ENCODE measurements around the gene TTI1. TPM values are rescaled to one million over a fixed set of nuclear protein-coding genes. Genes with fewer than 3 reads are reported as not detected.

Gene TTI1
- total RNA-seq, 4 donors from 2014 or later = 9.8 to 14.8 (median 12.5) TPM

DNA sequence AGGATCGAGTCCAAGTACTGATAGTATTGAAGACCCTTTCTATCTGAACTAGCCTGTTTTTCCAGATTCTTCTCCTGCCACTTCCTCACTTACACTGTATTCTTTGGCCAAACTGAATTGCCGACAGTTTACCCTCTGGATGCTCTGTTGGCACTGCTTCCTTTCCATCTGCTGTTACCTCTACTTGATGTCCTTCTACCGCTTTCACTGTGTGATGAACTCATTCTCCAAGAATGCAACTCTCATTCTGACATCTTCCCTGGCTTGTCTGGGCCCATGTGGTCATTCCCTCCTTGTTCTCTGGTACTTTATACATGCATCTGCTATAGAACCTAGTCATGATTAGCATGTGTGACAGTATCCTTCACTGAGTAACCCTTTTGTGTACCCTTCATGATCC, 16.5 kb upstream of the TTI1 start:
- no peaks in the 10 kb centered on the region for H3K27me3 ChIP-seq
- H3K4me1 ChIP-seq = peaks cover 0 to 59% (median 7%) of the 10 kb centered on the region in 3 donors
- H3K9me3 ChIP-seq = no peaks in the 10 kb centered on the region
- peaks cover 0 to 53% of the 10 kb centered on the region in 2 donors for H3K36me3 ChIP-seq
- WGBS, 2 donors (ENCODE audit: low coverage in 1 of 2) = 44 to 53% methylated on average over 3 of the region's 3 CpGs
- TF ChIP-seq EP300 (IDR thresholded peaks at IDR 0.05) (no peak), POLR2AphosphoS5 (IDR thresholded peaks at IDR 0.05) (no peak), POLR2A (IDR thresholded peaks at IDR 0.05) (no peak)
- TF ChIP-seq, protein P1, sequence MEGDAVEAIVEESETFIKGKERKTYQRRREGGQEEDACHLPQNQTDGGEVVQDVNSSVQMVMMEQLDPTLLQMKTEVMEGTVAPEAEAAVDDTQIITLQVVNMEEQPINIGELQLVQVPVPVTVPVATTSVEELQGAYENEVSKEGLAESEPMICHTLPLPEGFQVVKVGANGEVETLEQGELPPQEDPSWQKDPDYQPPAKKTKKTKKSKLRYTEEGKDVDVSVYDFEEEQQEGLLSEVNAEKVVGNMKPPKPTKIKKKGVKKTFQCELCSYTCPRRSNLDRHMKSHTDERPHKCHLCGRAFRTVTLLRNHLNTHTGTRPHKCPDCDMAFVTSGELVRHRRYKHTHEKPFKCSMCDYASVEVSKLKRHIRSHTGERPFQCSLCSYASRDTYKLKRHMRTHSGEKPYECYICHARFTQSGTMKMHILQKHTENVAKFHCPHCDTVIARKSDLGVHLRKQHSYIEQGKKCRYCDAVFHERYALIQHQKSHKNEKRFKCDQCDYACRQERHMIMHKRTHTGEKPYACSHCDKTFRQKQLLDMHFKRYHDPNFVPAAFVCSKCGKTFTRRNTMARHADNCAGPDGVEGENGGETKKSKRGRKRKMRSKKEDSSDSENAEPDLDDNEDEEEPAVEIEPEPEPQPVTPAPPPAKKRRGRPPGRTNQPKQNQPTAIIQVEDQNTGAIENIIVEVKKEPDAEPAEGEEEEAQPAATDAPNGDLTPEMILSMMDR (IDR thresholded peaks at IDR 0.05) = no peak
- H3K27ac ChIP-seq = no peak overlapping the region
- no peak for ATAC-seq
- H3K4me3 ChIP-seq = no peak overlapping the region

DNA sequence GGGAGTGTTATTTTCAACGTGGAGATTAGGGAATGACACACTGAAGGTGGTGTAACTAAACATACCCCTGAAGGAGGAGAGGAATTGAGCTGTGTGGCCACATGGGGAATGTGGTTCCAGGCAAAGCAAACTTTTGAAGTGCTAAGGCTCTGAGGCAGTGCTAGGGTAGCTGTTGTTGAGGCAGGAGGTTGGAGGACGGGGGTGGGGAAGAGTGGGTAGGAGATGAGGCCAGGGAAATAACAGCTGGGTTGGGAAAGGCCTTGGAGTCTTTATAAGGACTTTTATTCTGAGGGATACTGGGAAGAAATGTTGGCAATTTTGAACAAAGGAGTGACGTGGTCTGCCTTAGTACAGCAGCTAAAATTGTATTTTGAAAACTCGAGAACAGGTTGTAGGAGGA, 13.3 kb upstream of the TTI1 start:
- Histone ChIP-seq H3K4me3 (no peak overlapping the region), H3K27me3 (no peaks in the 10 kb centered on the region), H3K4me1 (peaks cover 0 to 33% (median 7%) of the 10 kb centered on the region in 3 donors), H3K27ac (no peak overlapping the region), H3K36me3 (peaks cover 0 to 77% of the 10 kb centered on the region in 2 donors), H3K9me3 (no peaks in the 10 kb centered on the region)
- WGBS, 2 donors (ENCODE audit: low coverage in 1 of 2) = 43 to 44% methylated on average over 4 of the region's 4 CpGs
- no peak for TF ChIP-seq POLR2A (IDR thresholded peaks at IDR 0.05)
- TF ChIP-seq, protein P1 (IDR thresholded peaks at IDR 0.05) = no peak
- no peak for TF ChIP-seq POLR2AphosphoS5 (IDR thresholded peaks at IDR 0.05)
- TF ChIP-seq EP300 (IDR thresholded peaks at IDR 0.05) = no peak
- ATAC-seq = peak; percentile 48

DNA sequence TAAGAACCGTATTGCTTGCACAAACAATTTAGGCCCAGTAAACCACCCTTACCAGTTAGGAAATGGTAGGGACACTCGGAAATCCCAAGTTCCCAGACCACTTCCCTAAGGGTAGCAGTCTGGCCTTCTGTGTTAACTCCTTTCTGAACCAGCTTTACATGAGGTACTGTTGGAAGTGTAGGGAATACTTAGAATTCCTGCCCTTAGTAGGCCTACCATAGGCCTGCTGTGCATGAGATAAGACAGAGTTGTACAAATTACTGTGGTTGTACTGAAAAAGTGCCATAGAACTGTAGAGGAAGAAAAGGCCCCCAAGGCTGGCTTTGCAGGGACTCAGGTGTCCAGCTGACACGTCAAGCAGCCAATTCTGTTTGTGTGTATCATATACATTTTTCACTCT, 11.4 kb upstream of the TTI1 start:
- TF ChIP-seq, protein P1 (IDR thresholded peaks at IDR 0.05) = no peak
- TF ChIP-seq POLR2AphosphoS5 (IDR thresholded peaks at IDR 0.05) (no peak), POLR2A (IDR thresholded peaks at IDR 0.05) (no peak), EP300 (IDR thresholded peaks at IDR 0.05) (no peak)
- no peaks in the 10 kb centered on the region for H3K9me3 ChIP-seq
- peaks cover 0 to 23% (median 4%) of the 10 kb centered on the region in 3 donors for H3K4me1 ChIP-seq
- WGBS, 2 donors (ENCODE audit: low coverage in 1 of 2) = 43 to 87% methylated on average over 2 of the region's 3 CpGs
- no peak for ATAC-seq
- H3K4me3 ChIP-seq = no peak overlapping the region
- H3K27me3 ChIP-seq = no peaks in the 10 kb centered on the region
- H3K27ac ChIP-seq = no peak overlapping the region
- H3K36me3 ChIP-seq = peaks cover 0 to 82% of the 10 kb centered on the region in 2 donors

DNA sequence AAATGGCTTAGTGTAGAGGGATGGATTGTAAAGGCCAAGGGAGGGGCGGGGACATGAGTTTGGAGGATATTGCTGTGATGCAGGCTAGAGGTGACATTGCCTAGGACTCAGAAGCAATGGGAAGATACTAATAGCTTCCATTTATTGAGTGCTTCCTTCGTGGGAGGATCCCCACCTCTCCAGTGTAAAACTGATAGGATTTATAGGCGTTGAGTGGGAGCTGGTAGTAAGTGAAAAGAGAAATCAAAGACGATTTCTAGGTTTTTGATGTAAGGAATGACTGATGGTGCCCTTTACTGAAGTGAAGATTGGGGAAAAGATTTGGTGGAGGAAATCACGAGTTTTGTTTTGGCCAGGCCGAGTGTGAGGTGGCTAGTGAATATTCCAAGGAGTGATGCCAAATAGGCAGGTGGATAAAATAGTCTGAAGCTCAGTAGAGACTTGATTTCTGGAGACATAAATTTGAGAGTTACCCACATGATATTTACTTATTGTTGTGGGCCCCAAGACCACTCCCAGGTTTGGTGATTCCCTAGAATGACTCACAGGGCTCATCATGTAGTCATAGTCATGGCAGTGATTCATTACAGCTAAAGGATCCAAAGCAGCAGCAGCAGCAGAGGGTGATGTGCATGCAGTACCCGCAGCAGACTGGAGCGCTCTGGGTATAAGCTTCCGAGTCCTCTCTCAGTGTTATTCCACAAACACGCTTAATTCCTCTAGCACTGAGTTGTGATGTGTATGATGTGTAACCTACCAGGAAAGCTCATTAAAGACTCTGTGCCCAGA, 10.4 kb upstream of the TTI1 start:
- H3K36me3 ChIP-seq = peaks cover 0 to 74% of the 10 kb centered on the region in 2 donors
- 76 to 79% methylated on average over 6 to 10 of the region's 10 CpGs for WGBS, 2 donors (ENCODE audit: low coverage in 1 of 2)
- no peak for ATAC-seq

More for the DNA sequence above, 10.4 kb upstream of the TTI1 start:
- Histone ChIP-seq H3K4me3 (no peak overlapping the region), H3K27ac (no peak overlapping the region), H3K27me3 (no peaks in the 10 kb centered on the region), H3K9me3 (no peaks in the 10 kb centered on the region), H3K4me1 (peaks cover 0 to 21% (median 4%) of the 10 kb centered on the region in 3 donors)
- TF ChIP-seq EP300 (IDR thresholded peaks at IDR 0.05) = no peak
- TF ChIP-seq, protein P1 (IDR thresholded peaks at IDR 0.05) = no peak

All from gastroesophageal sphincter (tissue), 4 donors.